ENCODE data around the gene CAND2.

DNA sequence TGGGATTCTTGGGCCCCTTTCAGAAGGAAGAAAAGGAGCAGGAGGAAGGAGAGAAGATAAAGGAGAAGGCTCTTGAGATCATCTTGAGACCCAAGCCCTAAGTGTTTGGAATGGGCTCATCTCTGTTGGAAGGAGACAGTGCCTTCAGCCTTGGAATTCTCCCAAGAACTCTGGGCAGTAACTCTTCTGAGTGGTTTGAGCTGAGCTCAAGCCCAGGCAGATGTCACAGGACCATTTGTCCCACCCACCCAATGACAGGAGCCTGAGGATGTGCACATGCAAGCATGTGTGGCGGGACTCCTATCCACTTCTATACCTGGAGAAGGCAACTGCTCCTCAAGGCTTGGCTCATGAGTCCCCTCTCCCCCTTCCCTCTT, 22.8 kb upstream of the CAND2 start:
- TF ChIP-seq CTCF (IDR thresholded peaks at IDR 0.05) (no peak), POLR2A (IDR thresholded peaks at IDR 0.05) (no peak)

All from testis (tissue), 2 donors.